HEK293 (cell line): ENCODE measurements around the gene SLC16A4.

Experiments used
- GLIS2 ChIP-seq: fragments of 450-650 bp; formaldehyde crosslinking; IDR thresholded peaks from 2 replicates; pipeline ENCODE4 v1.5.1; 2016; ENCODE audit warnings: missing biosample characterization, missing genetic modification characterization
- HOXA7 ChIP-seq: sonication (generic); formaldehyde crosslinking; IDR thresholded peaks from 2 replicates; pipeline ENCODE4 v1.8.1; 2022; ENCODE audit warnings: missing genetic modification reagents, borderline replicate concordance
- SP2 ChIP-seq: fragments of 450-650 bp; formaldehyde crosslinking; IDR thresholded peaks from 2 replicates; pipeline ENCODE4 v1.5.1; 2016; ENCODE audit warnings: missing biosample characterization, missing genetic modification characterization
- TRIM28 ChIP-seq: IDR thresholded peaks from 2 replicates; pipeline ENCODE4 v1.6.1; 2011; ENCODE audit warnings: low read length, control low read depth, borderline replicate concordance
- YY1 ChIP-seq: fragments of 450-650 bp; formaldehyde crosslinking; IDR thresholded peaks from 2 replicates; pipeline ENCODE4 v1.5.1; 2018; ENCODE audit warnings: missing biosample characterization, missing genetic modification characterization
- ZNF394 ChIP-seq: fragments of 450-650 bp; formaldehyde crosslinking; IDR thresholded peaks from 2 replicates; pipeline ENCODE4 v1.5.1; 2016; ENCODE audit warnings: missing biosample characterization, missing genetic modification characterization, mild to moderate bottlenecking, moderate library complexity, borderline replicate concordance
- ZNF404 ChIP-seq: fragments of 450-650 bp; formaldehyde crosslinking; IDR thresholded peaks from 2 replicates; pipeline ENCODE4 v1.5.1; 2017; ENCODE audit warnings: missing biosample characterization, missing genetic modification characterization
- ZNF529 ChIP-seq: fragments of 450-650 bp; formaldehyde crosslinking; IDR thresholded peaks from 2 replicates; pipeline ENCODE4 v1.5.1; 2017; ENCODE audit warnings: missing genetic modification characterization, missing biosample characterization; ENCODE audit not compliant: insufficient replicate concordance
- ZNF701 ChIP-seq: fragments of 450-650 bp; formaldehyde crosslinking; IDR thresholded peaks from 2 replicates; pipeline ENCODE4 v1.5.1; 2016; ENCODE audit warnings: missing biosample characterization, missing genetic modification characterization
- TF ChIP-seq, protein P1 (sequence below): fragments of 450-650 bp; formaldehyde crosslinking; IDR thresholded peaks from 2 replicates; pipeline ENCODE4 v1.5.1; 2016; ENCODE audit warnings: missing biosample characterization, missing genetic modification characterization
- TF ChIP-seq, protein P2 (sequence below): fragments of 450-650 bp; formaldehyde crosslinking; IDR thresholded peaks from 2 replicates; pipeline ENCODE4 v1.5.1; 2016; ENCODE audit warnings: missing biosample characterization, missing genetic modification characterization
- TF ChIP-seq, protein P3 (sequence below): fragments of 450-650 bp; formaldehyde crosslinking; IDR thresholded peaks from 2 replicates; pipeline ENCODE4 v1.5.1; 2016; ENCODE audit warnings: missing biosample characterization, missing genetic modification characterization
- TF ChIP-seq, protein P4 (sequence below): fragments of 450-650 bp; formaldehyde crosslinking; IDR thresholded peaks from 2 replicates; pipeline ENCODE4 v1.5.0; 2017; ENCODE audit warnings: missing biosample characterization, missing genetic modification characterization, borderline replicate concordance
- TF ChIP-seq, protein P5 (sequence below): fragments of 450-650 bp; formaldehyde crosslinking; IDR thresholded peaks from 2 replicates; pipeline ENCODE4 v1.5.1; 2016; ENCODE audit warnings: missing biosample characterization, missing genetic modification characterization, borderline replicate concordance

DNA sequence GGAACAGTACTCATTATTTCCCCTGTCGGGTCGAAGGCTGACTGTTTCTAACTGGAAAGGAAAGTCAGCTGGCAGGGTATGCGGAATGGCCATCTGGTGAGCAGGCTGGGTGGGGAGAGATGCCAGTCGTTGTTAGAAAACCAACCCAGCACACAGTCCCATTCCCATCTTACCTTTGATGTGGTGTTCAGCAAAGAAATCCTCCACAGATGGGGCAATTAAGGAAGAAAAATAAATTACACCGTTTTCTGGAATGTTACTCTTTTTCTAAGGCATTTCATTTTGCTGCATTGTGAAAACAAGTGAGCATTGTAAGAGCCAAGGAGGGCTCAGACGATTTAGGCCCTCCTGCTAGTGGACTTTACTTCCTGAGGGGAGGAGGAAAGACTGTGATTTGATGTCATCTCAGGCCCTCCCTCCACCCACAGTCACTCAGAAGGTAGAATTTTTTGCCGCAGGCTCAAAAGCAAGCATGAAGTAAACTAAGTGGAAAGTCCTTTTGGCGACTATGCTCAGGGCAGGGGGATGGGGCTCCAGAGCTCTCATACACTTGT lies at the start of gene SLC16A4:
- no peak for TF ChIP-seq HOXA7 (CRISPR knock-in tag)
- peak; percentile 61 for TF ChIP-seq SP2 (tag by site-specific recombination)
- TF ChIP-seq, protein P1, sequence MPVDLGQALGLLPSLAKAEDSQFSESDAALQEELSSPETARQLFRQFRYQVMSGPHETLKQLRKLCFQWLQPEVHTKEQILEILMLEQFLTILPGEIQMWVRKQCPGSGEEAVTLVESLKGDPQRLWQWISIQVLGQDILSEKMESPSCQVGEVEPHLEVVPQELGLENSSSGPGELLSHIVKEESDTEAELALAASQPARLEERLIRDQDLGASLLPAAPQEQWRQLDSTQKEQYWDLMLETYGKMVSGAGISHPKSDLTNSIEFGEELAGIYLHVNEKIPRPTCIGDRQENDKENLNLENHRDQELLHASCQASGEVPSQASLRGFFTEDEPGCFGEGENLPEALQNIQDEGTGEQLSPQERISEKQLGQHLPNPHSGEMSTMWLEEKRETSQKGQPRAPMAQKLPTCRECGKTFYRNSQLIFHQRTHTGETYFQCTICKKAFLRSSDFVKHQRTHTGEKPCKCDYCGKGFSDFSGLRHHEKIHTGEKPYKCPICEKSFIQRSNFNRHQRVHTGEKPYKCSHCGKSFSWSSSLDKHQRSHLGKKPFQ (tag by site-specific recombination), result no peak
- no peak for TF ChIP-seq GLIS2 (tag by site-specific recombination)
- TF ChIP-seq, protein P2, sequence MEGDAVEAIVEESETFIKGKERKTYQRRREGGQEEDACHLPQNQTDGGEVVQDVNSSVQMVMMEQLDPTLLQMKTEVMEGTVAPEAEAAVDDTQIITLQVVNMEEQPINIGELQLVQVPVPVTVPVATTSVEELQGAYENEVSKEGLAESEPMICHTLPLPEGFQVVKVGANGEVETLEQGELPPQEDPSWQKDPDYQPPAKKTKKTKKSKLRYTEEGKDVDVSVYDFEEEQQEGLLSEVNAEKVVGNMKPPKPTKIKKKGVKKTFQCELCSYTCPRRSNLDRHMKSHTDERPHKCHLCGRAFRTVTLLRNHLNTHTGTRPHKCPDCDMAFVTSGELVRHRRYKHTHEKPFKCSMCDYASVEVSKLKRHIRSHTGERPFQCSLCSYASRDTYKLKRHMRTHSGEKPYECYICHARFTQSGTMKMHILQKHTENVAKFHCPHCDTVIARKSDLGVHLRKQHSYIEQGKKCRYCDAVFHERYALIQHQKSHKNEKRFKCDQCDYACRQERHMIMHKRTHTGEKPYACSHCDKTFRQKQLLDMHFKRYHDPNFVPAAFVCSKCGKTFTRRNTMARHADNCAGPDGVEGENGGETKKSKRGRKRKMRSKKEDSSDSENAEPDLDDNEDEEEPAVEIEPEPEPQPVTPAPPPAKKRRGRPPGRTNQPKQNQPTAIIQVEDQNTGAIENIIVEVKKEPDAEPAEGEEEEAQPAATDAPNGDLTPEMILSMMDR, result no peak
- TF ChIP-seq TRIM28, result no peak; the same call in 1 of the 2 replicates
- TF ChIP-seq, protein P3, sequence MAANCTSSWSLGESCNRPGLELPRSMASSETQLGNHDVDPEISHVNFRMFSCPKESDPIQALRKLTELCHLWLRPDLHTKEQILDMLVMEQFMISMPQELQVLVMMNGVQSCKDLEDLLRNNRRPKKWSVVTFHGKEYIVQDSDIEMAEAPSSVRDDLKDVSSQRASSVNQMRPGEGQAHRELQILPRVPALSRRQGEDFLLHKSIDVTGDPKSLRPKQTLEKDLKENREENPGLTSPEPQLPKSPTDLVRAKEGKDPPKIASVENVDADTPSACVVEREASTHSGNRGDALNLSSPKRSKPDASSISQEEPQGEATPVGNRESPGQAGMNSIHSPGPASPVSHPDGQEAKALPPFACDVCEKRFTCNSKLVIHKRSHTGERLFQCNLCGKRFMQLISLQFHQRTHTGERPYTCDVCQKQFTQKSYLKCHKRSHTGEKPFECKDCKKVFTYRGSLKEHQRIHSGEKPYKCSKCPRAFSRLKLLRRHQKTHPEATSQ, result no peak
- no peak for TF ChIP-seq ZNF701 (tag by site-specific recombination)
- no peak for TF ChIP-seq ZNF394
- TF ChIP-seq, protein P4, sequence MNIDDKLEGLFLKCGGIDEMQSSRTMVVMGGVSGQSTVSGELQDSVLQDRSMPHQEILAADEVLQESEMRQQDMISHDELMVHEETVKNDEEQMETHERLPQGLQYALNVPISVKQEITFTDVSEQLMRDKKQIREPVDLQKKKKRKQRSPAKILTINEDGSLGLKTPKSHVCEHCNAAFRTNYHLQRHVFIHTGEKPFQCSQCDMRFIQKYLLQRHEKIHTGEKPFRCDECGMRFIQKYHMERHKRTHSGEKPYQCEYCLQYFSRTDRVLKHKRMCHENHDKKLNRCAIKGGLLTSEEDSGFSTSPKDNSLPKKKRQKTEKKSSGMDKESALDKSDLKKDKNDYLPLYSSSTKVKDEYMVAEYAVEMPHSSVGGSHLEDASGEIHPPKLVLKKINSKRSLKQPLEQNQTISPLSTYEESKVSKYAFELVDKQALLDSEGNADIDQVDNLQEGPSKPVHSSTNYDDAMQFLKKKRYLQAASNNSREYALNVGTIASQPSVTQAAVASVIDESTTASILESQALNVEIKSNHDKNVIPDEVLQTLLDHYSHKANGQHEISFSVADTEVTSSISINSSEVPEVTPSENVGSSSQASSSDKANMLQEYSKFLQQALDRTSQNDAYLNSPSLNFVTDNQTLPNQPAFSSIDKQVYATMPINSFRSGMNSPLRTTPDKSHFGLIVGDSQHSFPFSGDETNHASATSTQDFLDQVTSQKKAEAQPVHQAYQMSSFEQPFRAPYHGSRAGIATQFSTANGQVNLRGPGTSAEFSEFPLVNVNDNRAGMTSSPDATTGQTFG (tag by site-specific recombination), result no peak
- no peak for TF ChIP-seq YY1 (tag by site-specific recombination)
- TF ChIP-seq ZNF404, result no peak
- TF ChIP-seq, protein P5, sequence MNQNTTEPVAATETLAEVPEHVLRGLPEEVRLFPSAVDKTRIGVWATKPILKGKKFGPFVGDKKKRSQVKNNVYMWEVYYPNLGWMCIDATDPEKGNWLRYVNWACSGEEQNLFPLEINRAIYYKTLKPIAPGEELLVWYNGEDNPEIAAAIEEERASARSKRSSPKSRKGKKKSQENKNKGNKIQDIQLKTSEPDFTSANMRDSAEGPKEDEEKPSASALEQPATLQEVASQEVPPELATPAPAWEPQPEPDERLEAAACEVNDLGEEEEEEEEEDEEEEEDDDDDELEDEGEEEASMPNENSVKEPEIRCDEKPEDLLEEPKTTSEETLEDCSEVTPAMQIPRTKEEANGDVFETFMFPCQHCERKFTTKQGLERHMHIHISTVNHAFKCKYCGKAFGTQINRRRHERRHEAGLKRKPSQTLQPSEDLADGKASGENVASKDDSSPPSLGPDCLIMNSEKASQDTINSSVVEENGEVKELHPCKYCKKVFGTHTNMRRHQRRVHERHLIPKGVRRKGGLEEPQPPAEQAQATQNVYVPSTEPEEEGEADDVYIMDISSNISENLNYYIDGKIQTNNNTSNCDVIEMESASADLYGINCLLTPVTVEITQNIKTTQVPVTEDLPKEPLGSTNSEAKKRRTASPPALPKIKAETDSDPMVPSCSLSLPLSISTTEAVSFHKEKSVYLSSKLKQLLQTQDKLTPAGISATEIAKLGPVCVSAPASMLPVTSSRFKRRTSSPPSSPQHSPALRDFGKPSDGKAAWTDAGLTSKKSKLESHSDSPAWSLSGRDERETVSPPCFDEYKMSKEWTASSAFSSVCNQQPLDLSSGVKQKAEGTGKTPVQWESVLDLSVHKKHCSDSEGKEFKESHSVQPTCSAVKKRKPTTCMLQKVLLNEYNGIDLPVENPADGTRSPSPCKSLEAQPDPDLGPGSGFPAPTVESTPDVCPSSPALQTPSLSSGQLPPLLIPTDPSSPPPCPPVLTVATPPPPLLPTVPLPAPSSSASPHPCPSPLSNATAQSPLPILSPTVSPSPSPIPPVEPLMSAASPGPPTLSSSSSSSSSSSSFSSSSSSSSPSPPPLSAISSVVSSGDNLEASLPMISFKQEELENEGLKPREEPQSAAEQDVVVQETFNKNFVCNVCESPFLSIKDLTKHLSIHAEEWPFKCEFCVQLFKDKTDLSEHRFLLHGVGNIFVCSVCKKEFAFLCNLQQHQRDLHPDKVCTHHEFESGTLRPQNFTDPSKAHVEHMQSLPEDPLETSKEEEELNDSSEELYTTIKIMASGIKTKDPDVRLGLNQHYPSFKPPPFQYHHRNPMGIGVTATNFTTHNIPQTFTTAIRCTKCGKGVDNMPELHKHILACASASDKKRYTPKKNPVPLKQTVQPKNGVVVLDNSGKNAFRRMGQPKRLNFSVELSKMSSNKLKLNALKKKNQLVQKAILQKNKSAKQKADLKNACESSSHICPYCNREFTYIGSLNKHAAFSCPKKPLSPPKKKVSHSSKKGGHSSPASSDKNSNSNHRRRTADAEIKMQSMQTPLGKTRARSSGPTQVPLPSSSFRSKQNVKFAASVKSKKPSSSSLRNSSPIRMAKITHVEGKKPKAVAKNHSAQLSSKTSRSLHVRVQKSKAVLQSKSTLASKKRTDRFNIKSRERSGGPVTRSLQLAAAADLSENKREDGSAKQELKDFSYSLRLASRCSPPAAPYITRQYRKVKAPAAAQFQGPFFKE (tag by site-specific recombination), result no peak
- no peak for TF ChIP-seq ZNF529 (tag by site-specific recombination)
